Spleen (tissue), 7 donors: ENCODE results near the gene ITGA2.

Experiments
- POLR2A ChIP-seq, 3 donors: fragments of 450-650 bp; IDR thresholded peaks; one replicate each; pipeline ENCODE4 v1.5.1; 2017; ENCODE audit warnings: antibody characterized with exemption in 3 of 3, mild to moderate bottlenecking in 1 of 3
- POLR2AphosphoS5 ChIP-seq, 3 donors: sonication (generic); formaldehyde crosslinking; IDR thresholded peaks; one replicate each; pipeline ENCODE4 v1.5.1; 2017; ENCODE audit warnings: antibody characterized with exemption in 3 of 3
- TF ChIP-seq, protein P1 (sequence below), 11 experiments: fragments of 200-600 bp in 7 of 11; fragments of 450-650 bp in 4 of 11; sonication (generic) in 4 of 11; IDR thresholded peaks in 8 of 11; conservative IDR thresholded peaks in 3 of 11; 1 replicate in 7 of 11; 2 replicates in 4 of 11; pipeline versions ENCODE4 v1.4.0 to v1.8.0; 2016 to 2021; ENCODE audit warnings: antibody characterized with exemption in 11 of 11, inconsistent platforms in 4 of 11, mild to moderate bottlenecking in 1 of 11
- donor health status: DM: no; HTN: no; CAD: no; lungs with moderate emphysema.
- donor health status: DM: no; HTN: no; CAD: no.
- donor health status: DM: no; HTN: no; CAD: no.

DNA sequence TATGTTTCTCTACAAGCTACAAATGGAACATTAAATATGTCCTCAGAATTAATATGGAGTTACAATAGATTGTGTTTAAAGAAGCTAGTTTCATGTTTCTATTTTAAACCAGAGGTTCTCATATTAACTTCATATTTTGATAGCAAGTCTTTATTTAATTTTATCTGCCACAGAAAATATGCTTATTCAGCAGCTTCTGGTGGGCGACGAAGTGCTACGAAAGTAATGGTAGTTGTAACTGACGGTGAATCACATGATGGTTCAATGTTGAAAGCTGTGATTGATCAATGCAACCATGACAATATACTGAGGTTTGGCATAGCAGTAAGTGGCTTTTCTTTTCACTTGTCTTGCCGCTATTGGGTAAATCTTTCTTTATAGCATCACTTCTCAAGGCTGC, 66.2 kb downstream of the ITGA2 start:
- TF ChIP-seq POLR2A (IDR thresholded peaks at IDR 0.05) (no peak), POLR2AphosphoS5 (IDR thresholded peaks at IDR 0.05) (no peak)
- TF ChIP-seq, protein P1, sequence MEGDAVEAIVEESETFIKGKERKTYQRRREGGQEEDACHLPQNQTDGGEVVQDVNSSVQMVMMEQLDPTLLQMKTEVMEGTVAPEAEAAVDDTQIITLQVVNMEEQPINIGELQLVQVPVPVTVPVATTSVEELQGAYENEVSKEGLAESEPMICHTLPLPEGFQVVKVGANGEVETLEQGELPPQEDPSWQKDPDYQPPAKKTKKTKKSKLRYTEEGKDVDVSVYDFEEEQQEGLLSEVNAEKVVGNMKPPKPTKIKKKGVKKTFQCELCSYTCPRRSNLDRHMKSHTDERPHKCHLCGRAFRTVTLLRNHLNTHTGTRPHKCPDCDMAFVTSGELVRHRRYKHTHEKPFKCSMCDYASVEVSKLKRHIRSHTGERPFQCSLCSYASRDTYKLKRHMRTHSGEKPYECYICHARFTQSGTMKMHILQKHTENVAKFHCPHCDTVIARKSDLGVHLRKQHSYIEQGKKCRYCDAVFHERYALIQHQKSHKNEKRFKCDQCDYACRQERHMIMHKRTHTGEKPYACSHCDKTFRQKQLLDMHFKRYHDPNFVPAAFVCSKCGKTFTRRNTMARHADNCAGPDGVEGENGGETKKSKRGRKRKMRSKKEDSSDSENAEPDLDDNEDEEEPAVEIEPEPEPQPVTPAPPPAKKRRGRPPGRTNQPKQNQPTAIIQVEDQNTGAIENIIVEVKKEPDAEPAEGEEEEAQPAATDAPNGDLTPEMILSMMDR (IDR thresholded peaks at IDR 0.05 in 8 of 11, conservative IDR thresholded peaks at IDR 0.05 in 3 of 11), result no peak
